Activated T-helper 1 cell treated with anti-CD3 and anti-CD28 coated beads, Interleukin-12 subunit alpha, Interleukin-12 subunit beta, Interleukin-2, Interleukin-4 antibody, amounts not matched to agents 30 ng/mL and 10 ng/mL and 1 ng/mL, durations not matched to agents 14 hours and 24 hours and 36 hours (primary cell): Measurements from ENCODE around the gene WDR49. TPM values are rescaled to one million over a fixed set of nuclear protein-coding genes. Genes with fewer than 3 reads are reported as not detected.

Experiments used
- DNase-seq: peaks from one replicate; pipeline ENCODE4 v3.0.0; 2021; ENCODE audit warnings: low spot score
- H3K27ac Mint-ChIP-seq: one replicate; pipeline ENCODE4 v1.8.0; 2021; ENCODE audit warnings: mild to moderate bottlenecking, mixed read lengths
- H3K27me3 Mint-ChIP-seq: one replicate; pipeline ENCODE4 v1.8.0; 2022; ENCODE audit warnings: mild to moderate bottlenecking, moderate library complexity, mixed read lengths; ENCODE audit not compliant: insufficient read depth
- H3K36me3 Mint-ChIP-seq: one replicate; pipeline ENCODE4 v1.8.0; 2021; ENCODE audit warnings: low read depth, mixed read lengths
- H3K4me1 Mint-ChIP-seq: one replicate; pipeline ENCODE4 v1.8.0; 2021; ENCODE audit warnings: low read depth, mixed read lengths
- H3K4me3 Mint-ChIP-seq: one replicate; pipeline ENCODE4 v1.8.0; 2021; ENCODE audit warnings: mild to moderate bottlenecking, moderate library complexity, mixed read lengths
- H3K9me3 Mint-ChIP-seq: one replicate; pipeline ENCODE4 v1.8.0; 2021; ENCODE audit warnings: mixed read lengths
- intact Hi-C: fragments of 100-400 bp; cut with micrococcal nuclease; formaldehyde crosslinking; loops from one replicate; pipeline ENCODE4 v1.15.1; 2024
- total RNA-seq: library from RNA; stranded (reverse); gene quantifications from 2 replicates; pipeline ENCODE4 v1.2.3, GENCODE V29; 2022

WDR49 gene
- total RNA-seq, 1 donor from 2014 or later, result not detected

DNA sequence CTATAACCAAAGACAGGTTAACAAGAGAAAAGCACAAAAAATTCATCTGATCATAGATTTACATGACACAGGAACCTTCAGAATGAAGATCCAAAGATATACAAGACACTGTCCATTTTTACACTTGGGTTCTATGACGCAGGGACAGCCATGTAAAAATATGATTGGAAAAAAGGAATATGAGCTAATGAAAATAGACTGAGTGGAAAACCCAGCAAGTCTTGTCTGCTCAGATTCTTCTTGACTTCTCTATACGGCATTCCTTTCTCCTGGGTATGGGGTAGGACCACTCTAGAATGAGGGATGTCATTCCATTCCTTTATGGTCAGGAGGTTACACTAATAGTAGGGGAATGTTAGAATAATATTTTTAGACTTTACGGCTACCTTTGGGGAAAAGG, 46.9 kb downstream of the WDR49 start:
- no peaks in the 10 kb centered on the region for H3K36me3 Mint-ChIP-seq
- H3K27me3 Mint-ChIP-seq, result no peaks in the 10 kb centered on the region
- no peaks in the 10 kb centered on the region for H3K4me1 Mint-ChIP-seq
- intact Hi-C loops, result no loop called here
- H3K4me3 Mint-ChIP-seq, result no peak overlapping the region
- no peaks in the 10 kb centered on the region for H3K9me3 Mint-ChIP-seq
- no peak overlapping the region for H3K27ac Mint-ChIP-seq
- no peak for DNase-seq

DNA sequence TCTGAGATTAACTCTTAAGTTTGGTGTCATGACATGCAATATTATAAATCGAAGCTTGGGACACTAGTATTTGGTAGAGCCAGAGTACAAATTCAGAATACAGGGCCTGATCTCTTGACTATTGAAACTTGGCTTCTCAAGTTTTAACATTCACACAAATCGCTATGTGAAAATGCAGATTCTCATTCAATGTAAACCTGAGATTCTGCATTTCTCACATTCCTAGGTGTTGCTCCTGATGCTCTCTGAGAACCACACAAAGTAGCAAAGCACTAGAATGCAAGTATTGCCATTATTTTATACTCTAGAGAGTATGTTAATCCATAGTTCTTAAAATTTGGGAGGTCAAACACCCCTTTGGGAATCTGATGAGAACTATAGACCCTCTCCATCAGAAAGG, 47.9 kb downstream of the WDR49 start:
- H3K4me3 Mint-ChIP-seq, result no peak overlapping the region
- no peaks in the 10 kb centered on the region for H3K27me3 Mint-ChIP-seq
- H3K4me1 Mint-ChIP-seq, result no peaks in the 10 kb centered on the region

DNA sequence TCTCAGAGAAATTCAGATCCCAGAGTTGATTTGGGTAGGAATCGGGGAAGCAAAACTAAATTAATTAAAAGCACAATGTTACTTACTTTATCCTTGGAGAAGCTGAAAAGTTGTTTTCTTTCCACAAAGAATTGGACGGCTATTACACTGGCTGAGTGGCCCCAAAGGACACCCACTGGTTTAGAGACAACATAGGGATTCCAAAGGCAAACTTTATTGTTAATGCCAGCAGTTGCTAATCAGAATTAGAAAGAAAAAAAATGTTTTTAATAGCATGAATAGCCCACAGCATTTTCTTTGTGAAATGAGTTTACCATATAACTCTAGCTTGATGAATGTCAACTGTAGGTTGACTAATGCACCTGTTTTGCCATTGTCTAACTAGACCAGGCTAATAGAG, 51.7 kb downstream of the WDR49 start:
- DNase-seq, result no peak
- no peak overlapping the region for H3K27ac Mint-ChIP-seq
- no peaks in the 10 kb centered on the region for H3K4me1 Mint-ChIP-seq
- intact Hi-C loops, result no loop called here
- H3K9me3 Mint-ChIP-seq, result no peaks in the 10 kb centered on the region
- no peaks in the 10 kb centered on the region for H3K36me3 Mint-ChIP-seq
- H3K4me3 Mint-ChIP-seq, result no peak overlapping the region
- H3K27me3 Mint-ChIP-seq, result no peaks in the 10 kb centered on the region

More for the DNA sequence above, 47.9 kb downstream of the WDR49 start:
- Mint-ChIP-seq H3K9me3 (no peaks in the 10 kb centered on the region), H3K27ac (no peak overlapping the region), H3K36me3 (no peaks in the 10 kb centered on the region)
- no peak for DNase-seq
- intact Hi-C loops, result no loop called here

DNA sequence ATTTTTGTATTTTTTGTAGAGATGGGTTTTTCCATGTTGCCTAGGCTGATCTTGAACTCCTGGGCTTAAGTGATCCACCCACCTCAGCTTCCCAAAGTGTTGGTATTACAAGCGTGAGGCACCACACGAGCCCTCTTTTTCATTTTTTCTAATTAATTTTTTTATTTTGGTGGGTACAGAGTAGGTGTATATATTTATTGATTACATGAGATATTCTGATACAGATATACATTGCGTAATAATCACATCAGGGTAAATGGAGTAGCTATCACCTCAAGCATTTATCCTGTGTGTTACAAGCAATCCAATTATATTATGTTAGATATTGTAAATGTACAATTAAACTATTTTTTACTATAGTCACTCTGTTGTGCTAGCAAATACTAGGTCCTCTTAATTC, 66.1 kb downstream of the WDR49 start:
- H3K27ac Mint-ChIP-seq, result no peak overlapping the region
- intact Hi-C loops, result no loop called here
- no peak overlapping the region for H3K4me3 Mint-ChIP-seq
- no peaks in the 10 kb centered on the region for H3K4me1 Mint-ChIP-seq
- no peaks in the 10 kb centered on the region for H3K9me3 Mint-ChIP-seq
- H3K36me3 Mint-ChIP-seq, result no peaks in the 10 kb centered on the region
- no peak for DNase-seq
- H3K27me3 Mint-ChIP-seq, result no peaks in the 10 kb centered on the region

DNA sequence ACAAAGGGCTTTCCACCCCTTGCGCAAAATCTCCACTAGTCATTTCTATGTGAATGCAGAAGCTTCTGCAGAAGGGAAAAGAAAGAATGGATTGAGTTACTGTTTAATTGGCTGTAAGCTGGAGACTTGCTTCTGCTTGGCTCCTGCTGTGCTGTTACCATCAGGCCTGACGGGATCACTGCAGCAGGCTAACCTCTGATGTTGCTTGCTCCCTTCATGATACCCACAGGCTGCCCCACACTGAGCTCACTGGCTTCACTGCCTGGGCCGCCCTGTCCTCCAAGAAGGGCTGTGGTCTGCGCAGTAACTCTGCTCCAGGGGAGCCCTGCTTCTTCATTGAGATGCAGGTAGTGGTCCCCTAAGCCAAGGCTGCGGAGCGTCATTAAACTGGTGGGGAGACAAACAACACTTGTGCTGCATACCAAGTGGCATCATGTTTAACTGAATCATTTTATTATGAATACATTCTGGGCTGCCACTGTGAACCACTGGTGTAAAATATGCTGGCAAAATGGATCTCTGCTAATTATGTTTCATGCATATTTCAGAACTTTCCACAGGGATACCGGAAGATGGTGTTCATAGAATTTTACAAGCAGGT, 78.6 kb downstream of the WDR49 start:
- H3K9me3 Mint-ChIP-seq, result no peaks in the 10 kb centered on the region
- intact Hi-C loops, result no loop called here
- H3K4me1 Mint-ChIP-seq, result no peaks in the 10 kb centered on the region
- H3K4me3 Mint-ChIP-seq, result no peak overlapping the region
- H3K27ac Mint-ChIP-seq, result no peak overlapping the region
- no peaks in the 10 kb centered on the region for H3K36me3 Mint-ChIP-seq
- no peak for DNase-seq
- peaks cover 2% of the 10 kb centered on the region for H3K27me3 Mint-ChIP-seq

DNA sequence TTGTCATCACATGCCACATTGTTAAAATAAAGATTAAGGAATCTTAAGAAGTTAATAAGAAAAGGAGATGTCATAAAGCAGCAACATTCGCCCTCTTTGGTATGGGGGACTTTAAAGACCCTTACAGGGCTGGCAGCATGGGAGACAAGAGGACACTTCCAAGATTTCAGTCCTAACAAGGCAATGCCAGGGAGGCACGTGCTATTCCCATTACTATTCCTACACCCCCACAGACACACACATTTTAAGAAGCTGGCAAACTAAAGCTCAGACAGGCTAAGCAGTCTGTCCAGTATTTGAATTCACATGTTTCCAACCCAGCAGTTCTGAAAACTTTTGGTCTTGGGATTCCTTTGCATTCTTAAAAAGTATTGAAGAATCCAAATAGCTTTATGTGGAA, 80.8 kb downstream of the WDR49 start:
- Mint-ChIP-seq H3K36me3 (no peaks in the 10 kb centered on the region), H3K4me3 (no peak overlapping the region), H3K27ac (no peak overlapping the region), H3K9me3 (no peaks in the 10 kb centered on the region), H3K27me3 (peaks cover 2% of the 10 kb centered on the region), H3K4me1 (no peaks in the 10 kb centered on the region)
- intact Hi-C loops, result no loop called here
- no peak for DNase-seq

DNA sequence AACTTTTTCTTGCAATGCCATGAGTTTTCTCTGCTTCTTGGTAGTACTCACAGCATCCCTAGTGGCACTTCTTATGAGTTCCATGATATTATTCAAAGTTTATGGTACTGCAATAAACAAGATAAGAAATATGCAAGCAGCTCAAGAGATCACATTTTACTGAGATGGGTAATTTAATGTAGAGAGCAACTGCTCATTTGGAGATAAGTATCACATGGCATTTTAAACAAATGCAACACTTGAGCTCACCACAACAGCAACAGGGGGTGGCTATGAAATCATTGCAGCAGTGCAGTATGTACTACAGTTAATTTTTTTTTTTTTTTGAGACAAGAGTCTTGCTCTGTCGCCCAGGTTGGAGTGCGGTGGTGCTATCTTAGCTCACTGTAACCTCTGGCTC, 85.1 kb downstream of the WDR49 start:
- DNase-seq, result no peak
- Mint-ChIP-seq H3K4me3 (no peak overlapping the region), H3K27ac (no peak overlapping the region), H3K9me3 (no peaks in the 10 kb centered on the region), H3K4me1 (no peaks in the 10 kb centered on the region), H3K27me3 (peaks cover 2% of the 10 kb centered on the region), H3K36me3 (no peaks in the 10 kb centered on the region)
- intact Hi-C loops, result no loop called here

DNA sequence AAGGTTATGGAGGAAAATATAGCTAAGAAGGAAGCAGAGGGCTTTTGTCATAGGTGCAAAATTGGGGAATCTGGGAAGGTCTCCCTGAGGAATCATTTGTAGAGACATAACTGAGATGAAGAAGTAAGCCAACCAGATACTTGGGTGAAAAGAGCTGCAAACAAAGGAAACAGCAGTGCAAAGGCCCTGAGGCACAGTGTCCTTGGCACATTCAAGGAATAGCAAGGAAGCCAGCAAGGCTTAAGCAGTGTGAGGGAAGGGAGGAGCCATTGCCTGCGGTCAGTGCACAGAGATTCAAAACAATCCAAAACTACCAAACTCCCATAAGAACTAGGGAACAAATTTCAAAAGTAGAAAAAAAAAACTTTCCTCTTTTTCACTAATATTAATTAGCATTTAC, 88.3 kb downstream of the WDR49 start:
- no peak overlapping the region for H3K27ac Mint-ChIP-seq
- no peaks in the 10 kb centered on the region for H3K36me3 Mint-ChIP-seq
- peaks cover 2% of the 10 kb centered on the region for H3K27me3 Mint-ChIP-seq
- intact Hi-C loops, result no loop called here
- H3K4me3 Mint-ChIP-seq, result no peak overlapping the region
- no peaks in the 10 kb centered on the region for H3K4me1 Mint-ChIP-seq
- H3K9me3 Mint-ChIP-seq, result no peaks in the 10 kb centered on the region
- no peak for DNase-seq

DNA sequence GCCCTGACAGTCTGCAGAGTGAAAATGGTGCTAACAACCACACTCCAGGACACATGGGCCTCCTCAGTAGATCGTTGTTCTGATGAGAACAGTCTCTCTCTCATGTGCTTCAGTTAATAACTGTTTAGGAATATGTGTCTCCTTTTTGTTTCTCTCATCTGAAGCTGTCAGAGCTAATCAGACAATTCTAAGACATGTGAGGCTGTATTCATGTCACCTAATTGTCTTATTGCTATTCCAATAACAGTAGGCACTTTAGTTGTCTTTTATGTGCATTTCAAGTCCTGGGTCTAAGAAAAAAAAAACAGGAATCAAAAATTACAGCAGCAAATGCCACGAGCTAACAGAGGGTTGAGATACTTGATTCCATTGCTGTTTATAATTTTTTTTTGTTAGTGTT, 89.1 kb downstream of the WDR49 start:
- Mint-ChIP-seq H3K9me3 (no peaks in the 10 kb centered on the region), H3K27me3 (peaks cover 3% of the 10 kb centered on the region), H3K4me1 (no peaks in the 10 kb centered on the region), H3K36me3 (no peaks in the 10 kb centered on the region), H3K4me3 (no peak overlapping the region), H3K27ac (no peak overlapping the region)
- DNase-seq, result no peak
- intact Hi-C loops, result no loop called here

DNA sequence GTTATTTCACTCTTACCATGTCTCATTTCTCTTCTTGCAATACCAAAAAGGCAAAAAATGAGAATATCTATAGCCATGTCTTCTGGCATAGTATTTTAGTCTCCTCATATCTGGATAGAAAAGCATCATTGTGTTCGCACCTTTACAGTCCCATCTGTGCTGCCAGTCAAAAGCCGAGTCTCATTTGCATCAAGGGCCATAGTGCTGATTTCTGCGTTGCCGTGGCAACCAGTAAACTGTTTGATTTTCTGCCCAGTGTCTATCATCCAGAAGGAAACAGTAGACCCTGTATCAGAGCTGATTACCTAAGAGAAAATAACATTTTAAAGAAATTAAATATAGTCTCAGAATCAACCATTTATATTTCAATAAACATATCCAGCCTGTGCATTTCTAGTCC, 93.8 kb downstream of the WDR49 start:
- Mint-ChIP-seq H3K4me3 (no peak overlapping the region), H3K9me3 (no peaks in the 10 kb centered on the region), H3K27me3 (peaks cover 1% of the 10 kb centered on the region), H3K27ac (no peak overlapping the region), H3K36me3 (no peaks in the 10 kb centered on the region), H3K4me1 (no peaks in the 10 kb centered on the region)
- intact Hi-C loops, result no loop called here
- no peak for DNase-seq

DNA sequence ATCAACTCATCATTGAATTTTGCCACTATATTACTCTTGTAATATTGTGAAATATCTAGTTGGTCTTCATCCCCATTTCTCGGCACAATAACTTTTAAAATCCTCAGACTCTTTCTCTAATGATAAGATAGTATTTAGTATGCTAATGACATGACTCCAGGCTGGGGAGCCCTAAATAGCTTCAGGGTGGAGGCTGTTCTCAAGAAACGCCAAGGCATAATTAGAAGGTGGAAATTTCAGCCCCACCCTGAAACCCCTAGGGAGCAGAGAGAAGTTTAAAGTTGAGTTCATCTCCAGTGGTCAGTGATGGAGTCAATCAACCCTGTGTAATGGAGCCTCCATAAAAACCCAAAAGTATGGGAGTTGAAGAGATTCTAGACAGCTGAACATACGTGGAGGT, 98.8 kb downstream of the WDR49 start:
- H3K4me3 Mint-ChIP-seq, result no peak overlapping the region
- H3K9me3 Mint-ChIP-seq, result no peaks in the 10 kb centered on the region
- H3K36me3 Mint-ChIP-seq, result no peaks in the 10 kb centered on the region
- no peak overlapping the region for H3K27ac Mint-ChIP-seq
- peaks cover under 1% of the 10 kb centered on the region for H3K27me3 Mint-ChIP-seq
- DNase-seq, result no peak
- intact Hi-C loops, result no loop called here
- no peaks in the 10 kb centered on the region for H3K4me1 Mint-ChIP-seq

DNA sequence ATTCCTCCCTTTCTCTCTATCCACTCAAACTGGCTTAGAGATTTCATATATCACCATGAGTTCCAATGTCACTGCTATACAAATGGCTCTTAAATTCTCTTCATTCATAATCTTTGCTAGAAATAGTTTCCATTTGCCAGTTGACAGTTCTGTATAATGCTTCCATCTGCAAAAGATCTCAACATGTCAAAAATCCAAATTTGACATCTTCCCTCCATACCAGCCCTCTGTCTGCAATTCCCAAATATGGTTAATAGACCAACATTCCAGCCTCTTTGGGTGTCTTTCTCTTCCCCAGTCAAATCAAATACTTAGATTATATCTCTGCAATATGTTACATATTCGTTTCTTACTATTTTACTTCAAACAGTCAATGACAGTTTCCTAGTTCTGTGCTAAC, 115.7 kb downstream of the WDR49 start:
- no peaks in the 10 kb centered on the region for H3K4me1 Mint-ChIP-seq
- no peaks in the 10 kb centered on the region for H3K36me3 Mint-ChIP-seq
- peaks cover 2% of the 10 kb centered on the region for H3K27me3 Mint-ChIP-seq
- no peak overlapping the region for H3K27ac Mint-ChIP-seq
- H3K9me3 Mint-ChIP-seq, result no peaks in the 10 kb centered on the region
- H3K4me3 Mint-ChIP-seq, result no peak overlapping the region
- no peak for DNase-seq
- intact Hi-C loops, result no loop called here

DNA sequence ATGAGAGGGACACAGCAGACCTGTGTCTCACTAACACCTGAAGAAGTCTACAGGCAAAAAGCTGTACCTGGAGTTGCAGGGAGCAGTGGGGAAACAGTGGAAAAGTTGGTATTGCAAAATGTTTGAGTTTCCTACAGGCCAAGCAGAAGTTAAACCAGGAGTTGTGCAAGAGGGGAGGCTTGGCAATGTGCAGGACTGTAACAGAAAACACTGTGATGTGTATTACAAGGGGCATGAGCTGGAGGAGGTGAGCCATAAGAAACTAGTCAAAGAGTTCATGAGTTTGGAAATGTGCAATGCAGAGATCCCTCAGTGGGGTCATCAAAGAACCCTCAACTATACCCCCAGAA, 132.8 kb downstream of the WDR49 start:
- Mint-ChIP-seq H3K27me3 (no peaks in the 10 kb centered on the region), H3K4me1 (no peaks in the 10 kb centered on the region), H3K36me3 (no peaks in the 10 kb centered on the region), H3K9me3 (no peaks in the 10 kb centered on the region), H3K27ac (no peak overlapping the region), H3K4me3 (no peak overlapping the region)
- DNase-seq, result no peak
- intact Hi-C loops, result no loop called here

DNA sequence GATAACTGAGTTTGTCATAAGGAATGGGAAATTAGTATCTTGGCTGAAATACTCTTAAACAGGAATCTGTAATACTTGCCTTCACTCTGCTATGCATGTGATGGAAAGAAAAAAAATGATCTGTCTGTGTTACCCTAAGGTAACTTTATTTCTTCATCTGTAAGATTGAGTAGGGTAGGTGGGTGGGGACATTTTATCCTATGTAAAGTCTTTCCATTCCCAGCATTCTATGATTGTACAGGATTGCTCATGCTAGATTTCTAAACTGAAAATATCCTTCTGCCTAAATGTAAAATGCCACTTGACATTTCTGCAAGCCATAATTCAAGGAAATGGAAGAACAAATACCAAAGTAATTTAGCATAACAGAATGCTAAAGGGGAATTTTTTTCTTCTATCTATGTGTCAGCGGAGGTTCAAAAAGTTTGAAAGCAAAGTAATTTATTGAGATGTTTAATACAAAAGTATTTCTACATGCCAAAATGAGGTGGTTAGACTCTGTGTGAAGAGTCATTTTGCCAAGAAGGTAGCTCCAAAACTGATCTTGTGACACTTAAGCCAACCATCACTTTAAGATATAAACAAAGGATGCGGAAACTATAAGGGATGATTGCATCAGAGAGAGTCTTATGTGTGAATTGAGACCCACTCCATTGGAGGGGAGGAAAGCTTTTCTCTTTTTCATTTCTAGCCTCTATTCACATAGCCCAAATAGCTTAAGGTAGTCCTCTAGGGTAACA, 133.3 kb downstream of the WDR49 start:
- intact Hi-C loops, result no loop called here

More for the DNA sequence above, 133.3 kb downstream of the WDR49 start:
- H3K27ac Mint-ChIP-seq, result no peak overlapping the region
- H3K27me3 Mint-ChIP-seq, result no peaks in the 10 kb centered on the region
- H3K9me3 Mint-ChIP-seq, result peaks cover 4% of the 10 kb centered on the region
- DNase-seq, result no peak
- no peak overlapping the region for H3K4me3 Mint-ChIP-seq
- no peaks in the 10 kb centered on the region for H3K4me1 Mint-ChIP-seq
- H3K36me3 Mint-ChIP-seq, result no peaks in the 10 kb centered on the region
